H1 (cell line): ENCODE measurements around the gene SLC27A4. TPM values are rescaled to one million over a fixed set of nuclear protein-coding genes. Genes with fewer than 3 reads are reported as not detected.

Experiments used
- EP300 ChIP-seq, 2 experiments: IDR thresholded peaks; 1 replicate in 1 of 2; 2 replicates in 1 of 2; pipeline ENCODE4 v1.6.1; 2011 to 2012; ENCODE audit warnings: low read depth in 2 of 2, low read length in 2 of 2, mild to moderate bottlenecking in 2 of 2, borderline replicate concordance in 1 of 2, inconsistent platforms in 1 of 2, moderate library complexity in 1 of 2
- FOSL1 ChIP-seq: IDR thresholded peaks from 2 replicates; pipeline ENCODE4 v1.6.1; 2011; ENCODE audit warnings: mild to moderate bottlenecking, low read depth, low read length, moderate library complexity; ENCODE audit not compliant: insufficient read depth
- MAFK ChIP-seq: IDR thresholded peaks from 2 replicates; pipeline ENCODE4 v1.6.1; 2012; ENCODE audit warnings: low read depth, mild to moderate bottlenecking, improper control_type of control experiment, low read length
- RNF2 ChIP-seq: fragments of 200-900, 300-1000 bp; sonication (generic); IDR thresholded peaks from 2 replicates; pipeline ENCODE4 v1.7.1; 2016; ENCODE audit warnings: borderline replicate concordance, low read depth, mild to moderate bottlenecking, antibody characterized with exemption, low read length; ENCODE audit not compliant: poor library complexity, severe bottlenecking; ENCODE audit errors: missing control alignments
- polyA plus RNA-seq, 7 experiments: library from polyadenylated mRNA; depleted of rRNA in 3 of 7; stranded (reverse) in 5 of 7; unstranded in 2 of 7; fragments of >200 nt in 5 of 7; fragments of 200-250 nt in 2 of 7; gene quantifications; 1 replicate in 5 of 7; 2 replicates in 1 of 7; 4 replicates in 1 of 7; pipeline versions ENCODE4 v1.2.1 to v1.2.3, GENCODE V29; 2011 to 2013; ENCODE audit warnings: missing spikeins in 2 of 7, mixed read lengths in 2 of 7
- total RNA-seq: library from RNA; stranded (reverse); fragmentation: NEBNext Ultra II Directional; extraction: Animal tissue kit (Norgen Biotek cat#: 25700); gene quantifications from 2 replicates; pipeline ENCODE4 v1.2.1, GENCODE V29; 2021
- TF ChIP-seq, protein P1 (sequence below): IDR thresholded peaks from 2 replicates; pipeline ENCODE4 v1.6.1; 2012; ENCODE audit warnings: low read length, inconsistent platforms

The SLC27A4 gene
- total and polyA plus RNA-seq, 2 of the 8 experiments (the other 6 are each of a cell fraction or from before 2014, with no cell fraction given) = 14.9 to 20.5 TPM

DNA sequence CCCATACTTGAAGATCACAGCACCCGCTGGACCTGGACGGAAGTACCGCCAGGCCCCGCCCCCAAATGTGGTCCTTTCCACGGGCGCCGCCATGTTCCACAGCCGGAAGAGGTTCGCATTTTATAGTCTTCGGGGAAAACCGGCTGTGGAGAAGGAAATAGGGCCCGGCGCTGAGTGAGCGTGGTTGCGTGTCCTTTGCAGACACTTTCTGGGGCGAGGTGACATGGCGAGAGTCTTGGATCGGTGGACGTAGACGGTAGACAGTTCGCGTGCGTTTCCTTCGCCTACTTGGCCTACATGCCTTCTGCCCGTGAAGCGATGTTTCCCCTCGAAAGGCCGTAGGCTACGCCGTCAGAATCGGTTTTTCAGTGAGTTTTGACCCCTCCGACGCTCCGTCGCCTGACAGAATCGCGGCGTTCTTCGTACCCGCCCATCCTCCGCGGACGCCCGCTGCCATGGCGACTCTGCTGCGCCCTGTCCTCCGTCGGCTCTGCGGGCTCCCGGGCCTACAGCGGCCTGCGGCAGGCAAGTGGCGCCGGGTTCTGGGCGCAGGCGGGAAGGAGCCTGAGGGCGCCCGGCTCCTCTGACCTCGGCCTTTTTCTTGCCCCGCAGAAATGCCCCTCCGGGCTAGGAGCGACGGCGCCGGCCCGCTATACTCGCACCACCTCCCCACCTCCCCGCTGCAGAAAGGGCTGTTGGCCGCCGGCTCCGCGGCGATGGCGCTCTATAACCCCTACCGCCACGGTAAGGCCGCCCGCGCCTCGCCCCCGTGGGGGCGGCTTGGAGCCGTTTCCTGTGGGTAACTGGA lies 17.7 kb upstream of the SLC27A4 start, which contains the start of the genes COQ4 and TRUB2 (continued):
- TF ChIP-seq, protein P1, sequence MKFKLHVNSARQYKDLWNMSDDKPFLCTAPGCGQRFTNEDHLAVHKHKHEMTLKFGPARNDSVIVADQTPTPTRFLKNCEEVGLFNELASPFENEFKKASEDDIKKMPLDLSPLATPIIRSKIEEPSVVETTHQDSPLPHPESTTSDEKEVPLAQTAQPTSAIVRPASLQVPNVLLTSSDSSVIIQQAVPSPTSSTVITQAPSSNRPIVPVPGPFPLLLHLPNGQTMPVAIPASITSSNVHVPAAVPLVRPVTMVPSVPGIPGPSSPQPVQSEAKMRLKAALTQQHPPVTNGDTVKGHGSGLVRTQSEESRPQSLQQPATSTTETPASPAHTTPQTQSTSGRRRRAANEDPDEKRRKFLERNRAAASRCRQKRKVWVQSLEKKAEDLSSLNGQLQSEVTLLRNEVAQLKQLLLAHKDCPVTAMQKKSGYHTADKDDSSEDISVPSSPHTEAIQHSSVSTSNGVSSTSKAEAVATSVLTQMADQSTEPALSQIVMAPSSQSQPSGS = no peak
- TF ChIP-seq FOSL1 (no peak), EP300 (IDR thresholded peaks at IDR 0.05; ENCODE audit: borderline replicate concordance in 1 of 2, low read depth in 2 of 2, low read length in 2 of 2) (no peak), RNF2 (no peak), MAFK (no peak)
